Measurements from ENCODE around the gene FTSJ1.

Gene FTSJ1

GRCh38 chrX:48465336-48465933 is 10.6 kb upstream of the FTSJ1 start:
- Mint-ChIP-seq H3K36me3 (peaks cover 38 to 47% of the 10 kb centered on the region in 2 donors), H3K9me3 (no peaks in the 10 kb centered on the region)

GRCh38 chrX:48466696-48467095 is 9.3 kb upstream of the FTSJ1 start:
- Mint-ChIP-seq H3K27me3 (peaks cover 0 to 7% of the 10 kb centered on the region in 2 donors), H3K9me3 (no peaks in the 10 kb centered on the region), H3K27ac (peak overlapping the region; percentile 44), H3K36me3 (peaks cover 30 to 39% of the 10 kb centered on the region in 2 donors), H3K4me1 (peaks cover 23 to 46% of the 10 kb centered on the region in 2 donors), H3K4me3 (peak overlapping the region; percentile 88 to 95)
- ATAC-seq (replicated peaks) (peak in 1 of 2 donors; percentile 25), DNase-seq (no peak)

More at GRCh38 chrX:48465336-48465933, 10.6 kb upstream of the FTSJ1 start:
- ATAC-seq (replicated peaks) (no peak), DNase-seq (no peak)
- Mint-ChIP-seq H3K4me1 (peaks cover 23 to 46% of the 10 kb centered on the region in 2 donors), H3K27ac (no peak overlapping the region), H3K27me3 (peaks cover 0 to 13% of the 10 kb centered on the region in 2 donors), H3K4me3 (peak overlapping the region; percentile 13 to 46)

- Mint-ChIP-seq H3K4me1 (peaks cover 23 to 46% of the 10 kb centered on the region in 2 donors), H3K27ac (no peak overlapping the region), H3K9me3 (no peaks in the 10 kb centered on the region), H3K27me3 (peaks cover 0 to 7% of the 10 kb centered on the region in 2 donors), H3K4me3 (peak overlapping the region; percentile 88 to 95), H3K36me3 (peaks cover 30 to 39% of the 10 kb centered on the region in 2 donors)
- DNase-seq (no peak), ATAC-seq (replicated peaks) (no peak)
Observed at GRCh38 chrX:48467281-48467761, 8.7 kb upstream of the FTSJ1 start.

DNA sequence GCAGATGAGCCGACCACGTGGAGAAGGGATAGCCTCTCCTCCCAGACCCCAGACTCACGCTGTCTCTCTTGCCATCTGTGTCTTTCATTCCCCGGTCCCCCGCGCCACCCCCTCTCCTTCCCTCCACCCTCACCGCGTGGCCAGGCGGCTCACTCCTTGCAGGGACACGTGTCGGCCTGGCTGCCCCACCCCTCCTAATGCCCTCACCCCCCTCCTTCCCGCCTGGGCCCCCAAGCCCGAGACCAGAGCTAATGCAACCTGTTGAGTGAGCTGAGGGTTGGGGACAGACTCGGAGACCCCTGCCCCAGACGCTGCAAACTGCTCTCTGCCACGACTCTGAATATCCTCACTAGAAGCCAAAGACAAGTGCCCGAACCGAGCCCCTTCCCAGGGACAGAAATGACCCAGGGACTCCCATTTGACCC is 7.7 kb upstream of the FTSJ1 start:
- Mint-ChIP-seq H3K4me3 (peak overlapping the region; percentile 88 to 95), H3K4me1 (peaks cover 23 to 46% of the 10 kb centered on the region in 2 donors), H3K27ac (peak overlapping the region; percentile 93), H3K36me3 (peaks cover 25 to 35% of the 10 kb centered on the region in 2 donors), H3K27me3 (peaks cover 0 to 7% of the 10 kb centered on the region in 2 donors), H3K9me3 (no peaks in the 10 kb centered on the region)
- DNase-seq (no peak), ATAC-seq (replicated peaks) (peak; percentile 69 to 75)

DNA sequence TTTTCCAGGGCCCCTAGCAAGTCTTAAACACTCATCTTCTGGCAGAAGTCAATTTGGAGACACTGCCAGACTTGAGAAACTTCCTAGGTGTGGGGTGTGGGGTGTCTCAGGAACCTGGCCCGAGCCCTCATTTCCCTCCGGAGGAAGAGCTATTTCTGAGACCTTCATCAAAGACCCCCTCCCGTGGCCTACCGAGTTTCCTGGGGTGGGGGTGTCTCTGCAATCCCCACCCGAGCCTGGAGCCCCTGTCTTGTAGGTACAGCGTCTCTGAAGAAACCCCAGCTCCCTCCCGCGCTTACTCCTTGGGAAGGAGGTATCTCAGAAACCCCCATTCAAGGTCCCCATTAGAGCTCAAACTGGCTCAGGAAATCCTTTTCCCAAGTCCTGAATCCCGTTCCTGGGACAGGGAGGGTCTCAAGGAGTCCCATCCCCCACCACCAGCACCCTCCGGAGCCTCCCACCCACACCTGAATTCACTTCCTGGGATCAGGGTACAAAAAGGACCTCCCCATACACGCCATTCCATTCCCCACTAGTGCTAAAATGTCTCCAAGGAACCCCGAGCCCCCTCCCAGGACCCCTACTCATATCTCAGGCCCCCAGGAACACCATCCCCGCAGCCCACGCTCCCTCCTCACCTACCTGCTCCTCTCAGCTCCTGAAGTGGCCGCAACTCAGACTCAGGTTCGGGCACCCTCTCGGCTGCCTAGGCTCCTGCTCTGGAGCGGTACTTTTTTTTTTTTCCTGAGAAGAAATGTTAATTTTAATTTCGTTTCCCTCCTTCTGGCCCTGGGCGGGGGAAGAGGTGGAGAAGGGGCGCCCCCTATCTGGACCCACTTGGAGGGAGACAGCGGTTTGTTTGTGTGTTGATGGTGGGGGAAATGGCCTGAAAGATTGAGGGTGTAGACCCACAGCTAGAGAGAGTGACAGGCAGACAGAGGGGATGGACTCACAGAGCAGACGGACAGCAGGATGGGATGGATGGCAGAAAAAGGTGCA is 7.0 kb upstream of the FTSJ1 start:
- ATAC-seq (replicated peaks) (peak; percentile 56 to 67), DNase-seq (peak; percentile 14)
- H3K9me3 Mint-ChIP-seq = no peaks in the 10 kb centered on the region
- peaks cover 23 to 46% of the 10 kb centered on the region in 2 donors for H3K4me1 Mint-ChIP-seq
- H3K27ac Mint-ChIP-seq = peak overlapping the region; percentile 93
- peaks cover 0 to 7% of the 10 kb centered on the region in 2 donors for H3K27me3 Mint-ChIP-seq
- peak overlapping the region; percentile 88 to 95 for H3K4me3 Mint-ChIP-seq
- H3K36me3 Mint-ChIP-seq = peaks cover 25 to 30% of the 10 kb centered on the region in 2 donors

- H3K4me3 Mint-ChIP-seq = peak within 1 kb of the TSS; percentile 88 to 95
- H3K9me3 Mint-ChIP-seq = no peaks in the 10 kb centered on the region
- ATAC-seq (replicated peaks) (no peak), DNase-seq (no peak)
- H3K4me1 Mint-ChIP-seq = peaks cover 23 to 47% of the 10 kb centered on the region in 2 donors
- peaks cover 0 to 7% of the 10 kb centered on the region in 2 donors for H3K27me3 Mint-ChIP-seq
- peak within 1 kb of the TSS; percentile 93 for H3K27ac Mint-ChIP-seq
- H3K36me3 Mint-ChIP-seq = peaks cover 20 to 22% of the 10 kb centered on the region in 2 donors
Observed at GRCh38 chrX:48470110-48470832, 5.7 kb upstream of the FTSJ1 start, which contains the start of gene SLC38A5. Gene SLC38A5 (minus strand): TSS chrX:48470260. CDS start chrX:48467924, 2,336 bp downstream.

DNA sequence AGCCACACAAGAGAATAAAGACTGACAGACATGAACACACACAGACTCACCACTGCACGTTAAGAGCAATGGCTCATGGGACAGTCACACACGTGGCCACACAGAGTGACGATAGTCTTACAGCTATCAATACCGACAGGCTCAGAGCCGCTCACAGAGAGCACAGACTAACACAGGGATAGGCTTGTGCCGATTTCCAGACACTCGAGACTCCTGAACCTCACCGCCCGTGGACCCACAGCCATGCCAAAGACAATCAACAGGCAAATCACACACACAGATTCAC is 5.2 kb upstream of the FTSJ1 start:
- DNase-seq = no peak
- Mint-ChIP-seq H3K27ac (no peak overlapping the region), H3K4me3 (no peak overlapping the region), H3K9me3 (no peaks in the 10 kb centered on the region), H3K4me1 (peaks cover 20 to 42% of the 10 kb centered on the region in 2 donors), H3K27me3 (peaks cover 0 to 7% of the 10 kb centered on the region in 2 donors), H3K36me3 (peaks cover 15 to 17% of the 10 kb centered on the region in 2 donors)
- no peak for ATAC-seq (replicated peaks)

DNA sequence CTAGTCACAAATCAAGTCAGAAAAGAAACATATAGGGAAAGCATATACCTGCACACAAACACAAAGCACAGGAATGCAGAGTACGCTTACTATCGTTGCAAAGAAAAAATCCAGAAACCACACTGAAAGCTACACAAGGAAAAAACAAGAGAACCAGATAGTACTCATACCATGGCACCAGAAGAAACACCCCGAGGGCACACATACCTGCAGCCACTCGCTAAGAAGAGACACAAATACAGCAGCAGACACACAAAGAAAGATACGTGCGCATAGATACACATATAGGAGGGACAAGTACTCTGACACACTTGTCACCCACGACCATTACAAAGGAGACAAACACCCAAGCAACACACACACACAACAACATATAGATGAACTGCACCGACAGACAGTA is 4.5 kb upstream of the FTSJ1 start:
- ATAC-seq (replicated peaks) = no peak
- Mint-ChIP-seq H3K4me1 (peaks cover 17 to 40% of the 10 kb centered on the region in 2 donors), H3K27me3 (peaks cover 0 to 7% of the 10 kb centered on the region in 2 donors), H3K4me3 (no peak overlapping the region), H3K36me3 (peaks cover 12% of the 10 kb centered on the region in 2 donors), H3K27ac (no peak overlapping the region), H3K9me3 (no peaks in the 10 kb centered on the region)
- DNase-seq = no peak

DNA sequence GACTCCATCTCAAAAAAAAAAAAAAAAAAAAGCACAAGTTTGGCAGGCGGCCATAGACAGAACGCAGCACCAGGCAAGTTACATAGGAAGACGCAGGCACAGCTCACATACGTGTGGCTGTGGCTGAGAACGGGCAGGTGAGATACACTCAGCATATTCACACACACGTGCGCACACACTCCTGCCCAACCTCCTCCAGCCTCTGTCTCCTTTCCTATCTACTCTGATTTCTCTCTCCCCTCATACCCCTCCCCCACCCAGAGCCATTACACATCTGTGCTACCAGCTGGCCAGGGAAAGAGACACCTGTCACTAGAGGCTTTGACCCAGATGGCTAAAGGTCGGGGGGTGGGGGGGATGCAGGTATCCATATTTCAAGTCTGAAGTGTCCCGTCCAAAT is 3.8 kb upstream of the FTSJ1 start:
- no peak overlapping the region for H3K4me3 Mint-ChIP-seq
- H3K27ac Mint-ChIP-seq = no peak overlapping the region
- H3K36me3 Mint-ChIP-seq = peaks cover 6 to 7% of the 10 kb centered on the region in 2 donors
- no peaks in the 10 kb centered on the region for H3K9me3 Mint-ChIP-seq
- peaks cover 0 to 7% of the 10 kb centered on the region in 2 donors for H3K27me3 Mint-ChIP-seq
- H3K4me1 Mint-ChIP-seq = peaks cover 16 to 40% of the 10 kb centered on the region in 2 donors
- ATAC-seq (replicated peaks) = no peak
- no peak for DNase-seq

GRCh38 chrX:48472851-48473703 is 2.9 kb upstream of the FTSJ1 start:
- Mint-ChIP-seq H3K27ac (no peak overlapping the region), H3K9me3 (no peaks in the 10 kb centered on the region), H3K27me3 (peaks cover 0 to 7% of the 10 kb centered on the region in 2 donors), H3K36me3 (peaks cover 10 to 13% of the 10 kb centered on the region in 2 donors), H3K4me1 (peaks cover 14 to 40% of the 10 kb centered on the region in 2 donors), H3K4me3 (no peak overlapping the region)
- ATAC-seq (replicated peaks) (no peak), DNase-seq (no peak)

- no peak for DNase-seq
- H3K9me3 Mint-ChIP-seq = no peaks in the 10 kb centered on the region
- ATAC-seq (replicated peaks) = no peak
- peaks cover 16 to 17% of the 10 kb centered on the region in 2 donors for H3K36me3 Mint-ChIP-seq
- no peak overlapping the region for H3K4me3 Mint-ChIP-seq
- H3K27ac Mint-ChIP-seq = no peak overlapping the region
- peaks cover 0 to 7% of the 10 kb centered on the region in 2 donors for H3K27me3 Mint-ChIP-seq
- H3K4me1 Mint-ChIP-seq = peaks cover 17 to 41% of the 10 kb centered on the region in 2 donors
Observed at GRCh38 chrX:48473704-48473990, 2.4 kb upstream of the FTSJ1 start.

- no peak overlapping the region for H3K4me3 Mint-ChIP-seq
- DNase-seq = no peak
- peaks cover 0 to 7% of the 10 kb centered on the region in 2 donors for H3K27me3 Mint-ChIP-seq
- no peak for ATAC-seq (replicated peaks)
- H3K36me3 Mint-ChIP-seq = peaks cover 18% of the 10 kb centered on the region in 2 donors
- no peak overlapping the region for H3K27ac Mint-ChIP-seq
- H3K4me1 Mint-ChIP-seq = peaks cover 17 to 38% of the 10 kb centered on the region in 2 donors
- H3K9me3 Mint-ChIP-seq = no peaks in the 10 kb centered on the region
Observed at GRCh38 chrX:48474127-48474526, 1.9 kb upstream of the FTSJ1 start.

GRCh38 chrX:48474581-48474980 is 1.4 kb upstream of the FTSJ1 start:
- H3K27me3 Mint-ChIP-seq = peaks cover 0 to 4% of the 10 kb centered on the region in 2 donors
- H3K4me1 Mint-ChIP-seq = peaks cover 15 to 34% of the 10 kb centered on the region in 2 donors
- H3K27ac Mint-ChIP-seq = no peak overlapping the region
- no peak for ATAC-seq (replicated peaks)
- no peak for DNase-seq
- no peaks in the 10 kb centered on the region for H3K9me3 Mint-ChIP-seq
- H3K4me3 Mint-ChIP-seq = peak overlapping the region in 1 of 2 donors; percentile 99
- peaks cover 19 to 21% of the 10 kb centered on the region in 2 donors for H3K36me3 Mint-ChIP-seq
